Activated CD4-positive, alpha-beta T cell treated with anti-CD3 and anti-CD28 coated beads for 48 hours (primary cell): Measurements from ENCODE around the gene SPINT2.
"Not testable (repeated sequence)": the region's sequence is repeated elsewhere in the genome, so short reads cannot be mapped to it uniquely, and the experiment has no call there.

Experiments
- DNase-seq: peaks from one replicate; pipeline ENCODE4 v3.0.0-alpha.2; 2020

Gene SPINT2

DNA sequence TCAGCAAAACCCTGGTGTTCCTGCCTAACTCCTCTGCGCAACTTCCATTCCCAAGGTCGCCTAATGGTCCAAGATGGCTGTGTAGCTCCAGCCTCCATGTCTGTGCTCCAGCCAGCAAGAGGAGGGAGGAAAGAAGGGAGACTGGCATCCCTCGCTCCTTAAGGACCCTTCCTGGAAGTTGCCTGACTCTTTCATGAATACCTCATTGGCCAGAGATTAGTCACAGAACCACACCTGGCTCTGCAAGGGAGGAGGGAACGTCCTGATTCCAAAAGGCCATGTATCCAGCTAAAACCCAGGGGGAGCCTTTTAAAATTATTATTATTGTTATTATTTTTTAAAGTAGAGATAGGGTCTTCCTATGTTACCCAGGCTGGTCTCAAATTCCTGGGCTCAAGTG is 60.1 kb downstream of the SPINT2 start:
- DNase-seq: no peak

DNA sequence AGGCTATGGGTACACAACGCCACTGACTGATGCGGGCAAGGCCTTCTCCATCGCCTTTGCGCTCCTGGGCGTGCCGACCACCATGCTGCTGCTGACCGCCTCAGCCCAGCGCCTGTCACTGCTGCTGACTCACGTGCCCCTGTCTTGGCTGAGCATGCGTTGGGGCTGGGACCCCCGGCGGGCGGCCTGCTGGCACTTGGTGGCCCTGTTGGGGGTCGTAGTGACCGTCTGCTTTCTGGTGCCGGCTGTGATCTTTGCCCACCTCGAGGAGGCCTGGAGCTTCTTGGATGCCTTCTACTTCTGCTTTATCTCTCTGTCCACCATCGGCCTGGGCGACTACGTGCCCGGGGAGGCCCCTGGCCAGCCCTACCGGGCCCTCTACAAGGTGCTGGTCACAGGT is 62.2 kb downstream of the SPINT2 start:
- DNase-seq: no peak

DNA sequence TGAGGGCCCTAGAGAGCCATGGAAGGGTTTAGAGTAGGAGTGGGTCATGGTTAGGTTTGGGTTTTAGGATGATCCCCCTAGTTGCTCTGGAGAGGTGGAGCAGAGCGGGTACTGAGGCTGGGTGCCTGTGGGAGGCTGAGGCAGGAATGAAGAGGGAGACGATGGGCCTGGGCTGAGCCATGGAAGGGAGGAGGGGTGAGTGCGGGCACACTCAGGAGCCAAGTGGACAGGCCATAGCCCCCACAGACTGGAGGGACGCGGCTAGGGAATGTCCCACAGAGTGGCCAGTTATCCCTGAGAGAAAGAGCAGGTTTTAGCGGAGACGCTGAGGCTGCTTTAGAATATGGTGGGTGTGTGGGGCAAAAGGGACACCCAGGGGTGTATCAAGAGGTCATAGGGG is 65.3 kb downstream of the SPINT2 start:
- DNase-seq: no peak

DNA sequence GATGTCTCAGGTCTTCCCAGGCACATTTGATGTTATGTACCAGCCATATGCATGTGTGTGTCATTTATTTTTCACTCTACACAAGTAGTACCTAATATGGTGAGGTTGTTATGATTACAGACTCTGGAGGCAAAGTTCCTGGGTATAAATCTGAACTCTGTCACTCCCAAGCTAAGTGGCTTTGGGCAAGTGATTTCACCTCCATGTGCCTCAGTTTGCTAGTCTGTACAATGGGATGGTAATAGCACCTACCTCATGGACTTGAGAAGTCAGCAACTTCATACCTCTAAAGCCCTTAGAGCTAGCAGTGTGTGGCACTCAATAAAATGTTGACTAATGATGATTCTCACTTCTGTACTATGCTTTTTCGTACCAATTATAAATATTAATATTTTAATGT is 67.4 kb downstream of the SPINT2 start:
- no peak for DNase-seq

DNA sequence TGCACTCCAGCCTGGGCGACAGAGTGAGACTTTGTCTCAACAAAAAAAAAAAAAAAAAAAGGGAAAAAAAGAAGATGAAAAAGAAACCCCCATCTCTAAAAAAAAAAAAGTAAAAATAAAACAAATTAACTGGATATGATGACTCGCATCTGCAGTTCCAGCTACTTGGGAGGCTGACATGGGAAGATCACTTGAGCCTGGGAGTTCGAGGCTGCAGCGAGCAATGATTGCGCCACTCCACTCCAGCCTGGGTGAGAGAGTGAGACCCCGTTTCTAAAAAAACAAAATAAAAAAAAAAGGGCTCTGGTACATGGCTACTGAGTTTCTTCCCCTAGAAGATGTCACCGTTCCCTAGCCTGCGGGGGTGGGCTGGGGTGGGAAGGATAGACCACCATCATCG is 68.9 kb downstream of the SPINT2 start:
- DNase-seq: no peak

DNA sequence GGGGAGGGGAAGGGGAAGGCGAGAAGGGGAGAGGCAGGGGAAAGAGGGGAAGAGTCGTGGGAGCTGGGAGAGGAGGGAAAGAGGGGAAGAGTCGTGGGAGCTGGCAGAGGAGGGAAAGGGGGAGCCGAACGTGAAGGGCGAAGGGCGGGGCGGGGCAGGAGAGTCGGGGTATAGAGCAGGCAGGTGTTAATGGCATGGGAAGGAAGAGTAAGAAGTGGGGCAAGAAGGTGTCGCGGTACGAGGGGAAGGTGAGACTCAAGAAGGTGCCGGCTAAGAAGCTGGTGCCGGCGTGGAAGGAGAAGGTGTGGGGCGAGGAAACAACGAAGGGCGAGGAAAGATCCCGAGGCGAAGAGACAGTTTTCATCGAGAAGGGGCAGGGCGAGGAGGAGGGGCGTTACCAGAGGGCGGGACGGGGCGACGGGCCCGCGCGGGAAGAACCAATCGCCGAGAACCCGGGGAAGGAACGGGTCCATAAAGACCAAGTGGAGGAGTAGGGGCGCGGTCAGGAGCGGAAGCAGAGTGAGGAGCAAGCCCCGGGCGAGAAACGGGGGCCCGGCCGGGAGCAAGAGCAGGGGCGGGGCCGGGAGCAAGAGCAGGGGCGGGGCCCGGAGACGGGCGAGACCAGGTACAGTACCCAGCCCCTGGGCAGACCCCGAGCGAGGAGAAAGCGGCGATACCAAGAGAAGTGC is 71.7 kb downstream of the SPINT2 start:
- peak; percentile 98 for DNase-seq

DNA sequence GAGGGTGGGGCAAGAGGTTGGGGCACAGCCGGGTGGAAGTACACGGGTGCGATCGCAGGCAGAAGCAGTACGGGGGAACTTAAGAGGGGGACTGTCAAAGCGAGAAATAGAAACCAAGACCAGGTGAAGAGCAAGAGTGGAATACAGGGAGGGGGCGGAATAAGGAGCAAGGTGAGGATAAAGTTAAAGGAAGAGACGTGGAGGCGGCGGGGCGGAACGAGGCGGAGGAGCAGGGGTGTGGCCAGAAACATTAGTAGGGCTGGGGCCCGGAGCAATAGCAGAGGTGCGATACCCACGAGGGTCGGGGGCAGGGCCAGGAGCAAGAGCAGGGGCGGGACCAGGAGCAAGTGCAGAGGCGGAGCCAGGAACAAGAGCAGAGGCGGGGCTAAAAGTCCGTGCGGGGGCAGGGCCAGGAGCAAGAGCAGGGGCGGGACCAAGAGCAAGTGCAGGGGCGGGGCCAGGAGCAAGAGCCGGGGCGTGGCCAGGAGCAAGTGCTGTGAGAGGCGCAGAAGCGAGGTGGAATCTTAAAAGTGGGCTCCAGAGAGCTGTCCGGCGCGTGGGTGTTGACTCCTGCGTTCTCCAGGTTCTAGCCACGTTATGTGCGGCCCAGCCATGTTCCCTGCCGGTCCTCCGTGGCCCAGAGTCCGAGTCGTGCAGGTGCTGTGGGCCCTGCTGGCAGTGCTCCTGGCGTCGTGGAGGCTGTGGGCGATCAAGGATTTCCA is 72.4 kb downstream of the SPINT2 start:
- DNase-seq: peak; percentile 98

DNA sequence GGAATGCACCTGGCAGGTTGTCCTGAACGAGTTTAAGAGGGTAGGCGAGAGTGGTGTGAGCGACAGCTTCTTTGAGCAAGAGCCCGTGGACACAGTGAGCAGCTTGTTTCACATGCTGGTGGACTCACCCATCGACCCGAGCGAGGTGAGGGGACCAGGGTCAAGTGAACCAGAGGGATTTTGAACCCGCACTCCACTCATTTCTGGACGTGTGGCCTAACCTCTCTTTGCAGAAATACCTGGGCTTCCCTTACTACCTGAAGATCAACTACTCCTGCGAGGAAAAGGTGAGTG is 72.9 kb downstream of the SPINT2 start:
- DNase-seq: no peak

DNA sequence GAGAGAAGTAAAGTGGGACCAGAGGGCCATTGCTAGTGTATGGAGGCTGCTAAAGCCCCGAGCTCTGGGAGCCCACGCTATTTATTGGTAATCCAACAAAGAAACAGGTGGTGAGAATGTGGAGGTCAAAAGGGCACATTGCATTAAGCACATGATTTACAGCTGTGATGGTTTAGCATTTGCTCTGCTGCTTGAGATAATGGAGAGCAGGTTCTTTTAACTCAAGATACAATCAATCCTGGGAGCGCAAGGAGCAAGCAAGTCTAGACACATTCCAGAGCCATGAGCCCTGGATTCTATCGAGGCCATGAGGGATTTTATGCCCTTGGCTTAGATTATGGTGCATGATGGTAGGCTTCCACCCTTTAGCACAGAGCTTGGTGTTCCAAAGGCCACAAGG is 74.6 kb downstream of the SPINT2 start:
- not testable (repeated sequence) for DNase-seq

DNA sequence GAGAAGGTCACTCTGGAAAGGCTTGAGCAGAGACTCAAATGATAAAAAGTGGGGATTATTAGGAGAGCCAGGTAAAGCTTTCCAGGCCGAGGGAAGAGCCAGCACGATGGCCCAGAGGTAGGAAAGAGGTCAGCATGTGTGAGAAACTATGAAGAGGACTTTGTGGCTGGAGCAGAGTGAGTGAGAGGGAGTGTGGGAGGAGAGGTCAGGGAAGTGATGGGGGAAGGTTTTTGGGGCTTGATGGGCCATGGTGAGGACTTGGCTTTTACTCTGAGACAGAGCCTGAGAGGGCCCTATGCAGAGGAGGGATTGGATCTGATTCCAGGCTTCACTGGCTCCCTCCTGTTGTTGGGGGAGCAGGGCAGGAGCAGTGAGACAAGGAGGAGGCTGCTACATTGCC is 76.6 kb downstream of the SPINT2 start:
- no peak for DNase-seq
